Progenitor cell of endocrine pancreas (in vitro differentiated cells): ENCODE data around the gene TCERG1L. TPM values are rescaled to one million over a fixed set of nuclear protein-coding genes. Genes with fewer than 3 reads are reported as not detected.

ENCODE experiments used
- DNase-seq: peaks from one replicate; pipeline ENCODE4 v3.0.0; 2021; ENCODE audit warnings: low spot score; ENCODE audit not compliant: unreplicated experiment
- H3K27ac Mint-ChIP-seq: 2 replicates; pipeline ENCODE4 v1.8.0; 2021; ENCODE audit warnings: mild to moderate bottlenecking, moderate library complexity, mixed read lengths
- H3K27me3 Mint-ChIP-seq: 2 replicates; pipeline ENCODE4 v1.8.0; 2021; ENCODE audit warnings: mixed read lengths
- H3K36me3 Mint-ChIP-seq: 2 replicates; pipeline ENCODE4 v1.8.0; 2022; ENCODE audit warnings: mixed read lengths; ENCODE audit not compliant: insufficient read depth
- H3K4me1 Mint-ChIP-seq: 2 replicates; pipeline ENCODE4 v1.8.0; 2021; ENCODE audit warnings: low read depth, mixed read lengths
- H3K4me3 Mint-ChIP-seq: 2 replicates; pipeline ENCODE4 v1.8.0; 2021; ENCODE audit warnings: low read depth, mild to moderate bottlenecking, moderate library complexity, mixed read lengths
- H3K9me3 Mint-ChIP-seq: 2 replicates; pipeline ENCODE4 v1.8.0; 2021; ENCODE audit warnings: low read depth, mixed read lengths
- total RNA-seq: library from RNA; stranded (reverse); gene quantifications from 2 replicates; pipeline ENCODE4 v1.2.1, GENCODE V29; 2021
- TF ChIP-seq, protein P1 (sequence below): fragments of 200-600 bp; sonication (generic); IDR thresholded peaks from one replicate; pipeline ENCODE4 v1.5.0; 2021; ENCODE audit warnings: antibody characterized with exemption, mild to moderate bottlenecking; ENCODE audit not compliant: unreplicated experiment

Gene TCERG1L
- total RNA-seq, 1 donor from 2014 or later = 0.53 TPM

DNA sequence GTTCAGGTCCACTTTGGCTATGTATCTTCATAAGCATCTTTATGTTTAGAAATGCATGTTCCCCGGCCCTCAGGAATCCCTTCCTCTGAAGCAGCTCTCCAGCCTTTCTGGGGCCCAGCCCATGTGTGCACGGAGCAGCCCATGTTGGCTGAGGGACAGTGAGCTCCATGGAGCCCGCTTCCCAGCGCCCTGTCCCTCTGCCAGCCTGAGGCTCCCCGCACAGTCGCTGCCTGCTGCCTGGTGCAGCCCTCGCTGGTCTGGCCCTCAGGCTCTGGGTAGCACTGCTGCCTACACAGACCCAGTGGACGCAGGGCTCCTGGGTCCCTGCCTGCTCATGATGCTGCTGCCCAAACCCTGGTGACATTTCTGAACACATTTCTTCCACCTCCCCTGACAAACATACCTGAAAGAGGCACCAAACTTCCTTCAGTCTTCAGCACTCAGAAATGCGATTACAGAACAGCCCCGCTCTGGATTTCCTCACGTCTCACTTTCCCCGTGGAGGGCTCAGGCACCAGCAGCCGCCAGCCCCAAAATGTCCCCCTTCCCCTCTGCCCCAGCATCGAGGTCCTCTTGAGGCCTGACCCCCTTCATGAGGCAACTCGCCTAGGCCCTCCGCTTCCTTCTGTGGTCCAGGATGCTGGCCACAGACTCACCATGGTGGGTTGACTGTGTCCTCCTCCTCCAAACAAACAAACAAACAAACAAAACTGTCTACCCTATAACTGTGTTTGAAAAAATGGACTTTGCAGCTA, 5.0 kb upstream of the TCERG1L start:
- Mint-ChIP-seq H3K27me3 (peaks cover 71% of the 10 kb centered on the region), H3K4me1 (peaks cover 3% of the 10 kb centered on the region), H3K4me3 (no peak overlapping the region), H3K27ac (no peak overlapping the region), H3K9me3 (no peaks in the 10 kb centered on the region), H3K36me3 (no peaks in the 10 kb centered on the region)
- no peak for DNase-seq
- TF ChIP-seq, protein P1, sequence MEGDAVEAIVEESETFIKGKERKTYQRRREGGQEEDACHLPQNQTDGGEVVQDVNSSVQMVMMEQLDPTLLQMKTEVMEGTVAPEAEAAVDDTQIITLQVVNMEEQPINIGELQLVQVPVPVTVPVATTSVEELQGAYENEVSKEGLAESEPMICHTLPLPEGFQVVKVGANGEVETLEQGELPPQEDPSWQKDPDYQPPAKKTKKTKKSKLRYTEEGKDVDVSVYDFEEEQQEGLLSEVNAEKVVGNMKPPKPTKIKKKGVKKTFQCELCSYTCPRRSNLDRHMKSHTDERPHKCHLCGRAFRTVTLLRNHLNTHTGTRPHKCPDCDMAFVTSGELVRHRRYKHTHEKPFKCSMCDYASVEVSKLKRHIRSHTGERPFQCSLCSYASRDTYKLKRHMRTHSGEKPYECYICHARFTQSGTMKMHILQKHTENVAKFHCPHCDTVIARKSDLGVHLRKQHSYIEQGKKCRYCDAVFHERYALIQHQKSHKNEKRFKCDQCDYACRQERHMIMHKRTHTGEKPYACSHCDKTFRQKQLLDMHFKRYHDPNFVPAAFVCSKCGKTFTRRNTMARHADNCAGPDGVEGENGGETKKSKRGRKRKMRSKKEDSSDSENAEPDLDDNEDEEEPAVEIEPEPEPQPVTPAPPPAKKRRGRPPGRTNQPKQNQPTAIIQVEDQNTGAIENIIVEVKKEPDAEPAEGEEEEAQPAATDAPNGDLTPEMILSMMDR = no peak

DNA sequence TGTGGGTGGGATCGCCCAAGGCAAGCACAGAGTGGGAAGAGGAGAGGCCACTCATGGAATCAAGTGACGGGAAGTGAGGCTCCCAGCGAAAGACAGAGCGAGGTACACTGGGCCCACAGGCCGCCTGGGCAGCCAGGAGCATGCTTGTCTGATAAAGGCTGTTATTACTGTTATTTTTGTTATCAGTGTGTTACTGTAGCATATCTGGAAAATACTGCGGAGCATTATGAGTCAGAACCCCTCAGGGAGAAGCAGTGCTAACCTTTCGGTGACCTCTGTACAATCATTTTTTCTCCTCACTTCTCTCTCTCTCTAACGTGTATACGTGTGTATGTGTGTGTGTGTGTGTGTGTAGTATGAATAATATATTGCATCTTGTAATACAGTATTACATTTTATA, 3.8 kb upstream of the TCERG1L start:
- Mint-ChIP-seq H3K27me3 (peaks cover 68% of the 10 kb centered on the region), H3K9me3 (no peaks in the 10 kb centered on the region)

DNA sequence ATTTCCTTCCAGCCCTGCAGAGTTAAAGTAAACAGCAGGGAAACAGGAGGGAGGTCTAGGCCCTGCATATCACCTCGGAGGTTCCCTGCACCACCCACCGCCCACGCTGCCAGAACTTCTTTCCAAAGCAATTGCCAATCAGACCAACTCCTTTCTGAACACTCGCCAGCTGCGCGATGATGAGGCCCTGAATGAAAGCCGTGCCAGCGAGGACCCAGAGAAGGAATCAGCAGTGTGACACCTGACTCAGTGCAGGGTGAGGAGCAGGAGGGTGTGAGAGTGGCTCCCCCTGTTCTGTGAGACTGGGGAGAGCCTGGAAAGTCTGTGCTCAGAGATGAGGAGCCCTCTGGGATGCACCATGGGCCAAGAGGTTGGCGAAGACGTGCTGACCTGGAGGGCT, 3.3 kb upstream of the TCERG1L start:
- Mint-ChIP-seq H3K4me1 (peaks cover 4% of the 10 kb centered on the region), H3K4me3 (no peak overlapping the region), H3K27me3 (peaks cover 68% of the 10 kb centered on the region), H3K27ac (no peak overlapping the region), H3K36me3 (no peaks in the 10 kb centered on the region), H3K9me3 (no peaks in the 10 kb centered on the region)
- TF ChIP-seq, protein P1 = no peak
- no peak for DNase-seq

More for the DNA sequence above, 3.8 kb upstream of the TCERG1L start:
- Mint-ChIP-seq H3K27ac (no peak overlapping the region), H3K4me3 (no peak overlapping the region), H3K36me3 (no peaks in the 10 kb centered on the region), H3K4me1 (peaks cover 4% of the 10 kb centered on the region)
- no peak for DNase-seq
- TF ChIP-seq, protein P1 = no peak

DNA sequence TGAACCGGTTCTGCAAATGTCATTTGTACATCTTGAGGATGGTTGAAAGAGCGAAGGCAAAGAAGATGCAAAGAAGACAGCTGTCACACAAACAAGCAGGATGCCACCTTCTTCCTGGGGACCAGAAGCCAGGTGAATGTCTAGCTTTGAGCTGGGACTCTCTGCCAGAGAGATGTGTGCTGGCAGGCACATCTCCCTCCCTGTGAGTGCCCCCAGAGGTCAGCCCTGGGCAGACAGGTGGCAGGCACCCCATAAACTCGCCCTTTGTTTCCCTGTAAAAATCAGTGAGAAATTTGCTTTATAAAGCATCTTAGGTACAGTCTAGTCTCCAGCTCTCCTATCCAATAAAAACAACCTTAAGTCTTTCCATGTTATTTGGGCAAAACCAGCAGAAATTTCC, 2.6 kb upstream of the TCERG1L start:
- TF ChIP-seq, protein P1 = no peak
- Mint-ChIP-seq H3K9me3 (no peaks in the 10 kb centered on the region), H3K36me3 (no peaks in the 10 kb centered on the region), H3K4me1 (peaks cover 4% of the 10 kb centered on the region), H3K27me3 (peaks cover 65% of the 10 kb centered on the region), H3K27ac (no peak overlapping the region), H3K4me3 (no peak overlapping the region)
- no peak for DNase-seq

DNA sequence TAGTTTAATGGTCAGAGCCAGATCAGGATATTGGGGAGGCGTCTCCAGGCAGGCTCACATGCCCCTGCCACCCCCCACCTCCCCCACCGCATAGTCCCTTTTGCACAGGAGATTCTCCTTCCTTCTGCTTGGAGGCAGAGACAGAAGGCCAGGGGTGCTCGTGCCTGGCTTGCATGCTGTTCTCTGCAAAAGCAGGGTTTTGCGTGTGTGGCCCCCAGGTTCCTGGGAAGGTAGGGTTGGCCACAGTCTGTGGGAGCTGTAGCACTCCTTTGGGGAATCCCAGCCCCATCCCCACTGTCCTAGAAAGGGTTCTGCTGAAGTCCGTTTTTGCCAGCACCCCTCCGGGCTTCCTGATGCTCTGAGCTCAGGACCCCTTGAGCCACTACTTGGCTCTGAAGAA, 1.9 kb upstream of the TCERG1L start:
- DNase-seq = no peak
- no peaks in the 10 kb centered on the region for H3K36me3 Mint-ChIP-seq
- TF ChIP-seq, protein P1 = no peak
- H3K27ac Mint-ChIP-seq = no peak overlapping the region
- H3K9me3 Mint-ChIP-seq = no peaks in the 10 kb centered on the region
- H3K4me1 Mint-ChIP-seq = peaks cover 4% of the 10 kb centered on the region
- H3K4me3 Mint-ChIP-seq = no peak overlapping the region
- H3K27me3 Mint-ChIP-seq = peaks cover 65% of the 10 kb centered on the region
